HG03064 (cell line): ENCODE data around the gene TRAF1.

ENCODE experiments used
- ATAC-seq: cut with Tn5 transposase; IDR thresholded peaks from one replicate; pipeline ENCODE4 v1.9.1; 2021; ENCODE audit warnings: low read depth; ENCODE audit not compliant: unreplicated experiment

Gene TRAF1

GRCh38 chr9:120942186-120943001 is 15.8 kb upstream of the TRAF1 start:
- no peak for ATAC-seq

- no peak for ATAC-seq
These were observed 14.6 kb upstream of the TRAF1 start for GRCh38 chr9:120941046-120941770.

- no peak for ATAC-seq
These were observed 14.0 kb upstream of the TRAF1 start for GRCh38 chr9:120940573-120940972.

- ATAC-seq, result no peak
These were observed 12.3 kb upstream of the TRAF1 start for GRCh38 chr9:120938851-120939250.

DNA sequence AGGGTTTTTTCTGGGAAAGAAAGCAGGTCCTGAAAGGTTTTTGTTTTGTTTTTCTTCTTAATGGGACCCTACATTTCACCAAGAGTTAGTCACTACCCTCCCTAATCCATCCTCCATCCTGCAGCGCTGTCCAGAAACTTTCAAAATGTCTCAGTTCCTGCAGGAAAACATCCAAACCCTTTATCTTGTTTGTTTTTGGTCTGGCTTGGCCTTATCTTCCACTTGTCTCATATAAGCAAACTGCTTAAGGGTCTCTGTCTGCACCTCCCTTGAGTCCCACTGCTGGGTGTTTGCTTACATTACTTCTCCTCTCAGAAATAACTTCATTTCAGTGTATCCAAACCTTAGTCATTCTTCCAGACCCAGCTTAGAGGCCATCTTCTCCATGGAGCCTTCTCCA is 11.0 kb upstream of the TRAF1 start:
- no peak for ATAC-seq

DNA sequence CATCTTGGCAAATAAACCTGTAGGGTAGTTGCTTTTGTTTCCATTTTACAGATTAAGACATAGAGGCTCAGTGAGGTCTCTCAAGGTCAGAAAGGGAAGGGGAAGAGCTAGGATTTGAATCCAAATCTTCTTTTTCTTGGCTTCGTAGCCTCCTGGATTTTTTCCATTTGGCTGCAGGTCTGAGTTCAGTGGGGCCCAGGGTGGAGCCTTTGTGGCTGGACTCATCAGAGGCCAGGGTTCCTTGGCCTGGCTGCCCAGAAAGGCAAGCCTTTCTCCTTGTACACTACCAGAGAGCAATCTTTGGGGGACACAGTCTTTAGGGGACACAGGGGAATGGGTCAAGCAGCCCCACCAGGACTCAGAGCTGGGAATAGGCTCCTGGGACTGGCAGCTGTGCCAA is 10.5 kb upstream of the TRAF1 start:
- no peak for ATAC-seq

GRCh38 chr9:120936764-120937122 is 10.1 kb upstream of the TRAF1 start:
- no peak for ATAC-seq

GRCh38 chr9:120936011-120936763 is 9.6 kb upstream of the TRAF1 start:
- ATAC-seq, result peak; percentile 36

DNA sequence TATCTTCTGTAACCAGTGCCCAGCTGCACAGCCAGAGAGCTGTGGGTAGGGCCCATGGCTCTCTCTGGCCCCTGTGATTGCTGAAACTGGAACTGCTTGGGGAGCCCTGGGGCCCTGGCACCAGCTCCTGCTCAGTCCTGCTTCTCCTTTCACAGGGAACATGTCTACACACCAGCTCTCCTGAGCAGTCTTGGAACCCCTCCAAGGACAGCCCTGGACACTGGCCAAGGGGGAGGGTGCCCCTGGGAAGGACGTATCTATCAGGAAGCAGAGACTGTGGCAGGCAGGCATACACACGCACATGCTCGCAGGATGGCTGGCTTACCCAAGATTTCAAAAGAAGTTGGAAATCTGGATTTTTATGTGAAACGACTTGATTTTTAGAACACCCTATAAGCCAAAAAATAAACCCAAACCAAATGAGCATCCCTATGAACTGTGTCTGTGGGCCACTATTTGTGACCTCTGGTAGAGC is 8.8 kb upstream of the TRAF1 start:
- ATAC-seq, result no peak

DNA sequence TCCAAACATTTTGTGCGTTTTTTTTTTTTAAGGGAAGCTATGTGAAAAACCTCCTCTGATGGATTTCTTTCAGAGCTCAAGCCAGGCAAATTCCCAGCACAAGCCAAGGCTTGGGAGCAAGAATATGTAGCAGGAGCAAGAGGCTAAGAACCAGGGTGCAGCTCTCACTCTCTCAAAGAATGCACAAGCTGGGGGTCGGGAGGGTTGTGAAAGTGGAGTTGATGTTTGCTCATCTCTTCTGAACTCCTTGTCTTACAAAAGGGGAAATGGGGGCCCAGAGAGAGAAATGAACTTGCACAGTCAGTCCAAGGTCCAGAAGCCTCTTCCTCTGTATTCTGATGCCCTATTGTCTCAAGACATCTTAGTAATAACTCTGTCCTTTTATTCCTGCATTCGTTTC is 7.7 kb upstream of the TRAF1 start:
- no peak for ATAC-seq

- no peak for ATAC-seq
These were observed 6.9 kb upstream of the TRAF1 start for GRCh38 chr9:120933310-120934055.

DNA sequence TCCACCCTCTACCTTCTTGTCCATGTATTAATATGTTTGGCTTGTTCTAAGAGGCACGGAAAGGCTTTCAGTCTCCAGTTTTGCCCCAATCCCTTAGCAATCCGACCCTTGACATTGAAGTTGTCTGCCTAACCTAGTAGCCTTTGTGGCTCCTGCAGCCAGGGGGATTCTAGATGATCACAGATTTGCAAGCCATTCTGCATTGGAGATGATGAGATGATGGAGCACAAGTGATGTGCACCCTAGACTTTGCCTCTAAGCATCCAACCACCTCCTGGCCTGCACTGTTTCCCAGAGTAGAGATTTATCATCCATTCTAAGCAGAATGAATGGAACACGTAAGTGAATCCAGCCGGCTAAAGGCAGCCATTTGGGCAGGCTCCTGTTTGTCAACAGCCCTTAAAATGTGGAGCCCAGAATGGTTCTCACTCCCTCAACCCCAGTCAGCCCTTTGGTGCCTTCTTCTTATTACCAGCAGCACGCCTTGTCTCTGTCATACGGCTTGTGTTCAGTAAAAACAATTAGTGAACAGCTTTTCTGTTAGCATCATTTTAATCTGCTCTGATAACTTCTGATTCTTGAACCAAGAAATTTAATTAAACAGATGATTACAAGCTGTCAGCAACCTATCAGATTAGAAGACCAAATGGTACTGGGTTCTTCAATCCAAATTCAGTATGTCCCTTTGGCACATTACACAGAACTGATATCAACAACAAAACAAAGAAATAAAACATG is 5.7 kb upstream of the TRAF1 start:
- no peak for ATAC-seq

GRCh38 chr9:120931231-120932085 is 4.9 kb upstream of the TRAF1 start:
- ATAC-seq, result peak; percentile 41

DNA sequence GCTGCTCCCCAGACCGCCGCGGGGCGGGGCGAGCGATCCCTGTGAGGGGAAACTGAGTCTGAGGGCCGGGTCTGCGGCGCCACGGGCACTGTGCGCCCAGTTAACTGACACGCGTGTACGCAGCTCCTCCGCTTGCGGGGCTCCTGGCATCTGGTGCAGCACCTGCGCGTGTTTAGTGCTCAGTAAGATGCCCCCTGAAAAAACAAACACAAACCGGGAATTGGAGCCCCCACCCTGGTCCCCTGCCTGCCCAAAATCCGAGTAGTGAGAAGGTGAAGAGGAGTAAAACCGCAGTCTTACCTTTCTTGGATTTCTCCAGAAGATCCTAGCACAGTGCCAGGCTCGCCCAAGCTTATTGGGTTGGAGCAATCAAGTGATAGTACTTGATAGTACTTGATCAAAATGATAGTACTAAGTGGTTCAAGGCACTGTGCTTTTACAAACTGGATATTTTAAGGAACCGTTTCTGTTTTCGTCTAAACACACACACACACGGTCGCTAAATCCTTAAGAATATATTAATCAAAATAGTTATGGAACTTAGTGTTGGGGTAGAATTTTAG is 2.7 kb upstream of the TRAF1 start:
- no peak for ATAC-seq

GRCh38 chr9:120928483-120929228 is 2.1 kb upstream of the TRAF1 start:
- peak; percentile 32 for ATAC-seq

DNA sequence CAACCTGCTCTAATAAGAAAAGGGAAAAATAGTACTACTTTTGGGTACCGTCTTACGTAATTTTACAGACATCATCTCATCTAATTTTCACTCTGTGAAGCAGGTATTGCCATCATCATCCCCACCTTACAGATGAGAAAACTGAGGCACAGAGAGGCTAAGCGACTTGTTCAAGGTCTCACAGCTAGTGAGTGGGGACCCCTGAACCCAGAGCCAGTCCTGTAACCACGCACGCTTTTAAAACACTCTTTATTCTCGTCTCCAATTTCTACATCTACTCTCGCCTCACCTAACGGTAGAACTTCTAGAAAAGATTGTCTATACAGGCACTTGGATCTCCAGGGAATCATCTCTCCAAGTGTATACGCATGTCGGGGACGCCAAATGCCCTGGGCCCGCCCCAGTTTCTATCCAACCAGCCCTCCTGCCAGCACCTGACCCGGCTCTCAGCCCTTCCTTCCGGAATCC is 1.5 kb upstream of the TRAF1 start:
- no peak for ATAC-seq

DNA sequence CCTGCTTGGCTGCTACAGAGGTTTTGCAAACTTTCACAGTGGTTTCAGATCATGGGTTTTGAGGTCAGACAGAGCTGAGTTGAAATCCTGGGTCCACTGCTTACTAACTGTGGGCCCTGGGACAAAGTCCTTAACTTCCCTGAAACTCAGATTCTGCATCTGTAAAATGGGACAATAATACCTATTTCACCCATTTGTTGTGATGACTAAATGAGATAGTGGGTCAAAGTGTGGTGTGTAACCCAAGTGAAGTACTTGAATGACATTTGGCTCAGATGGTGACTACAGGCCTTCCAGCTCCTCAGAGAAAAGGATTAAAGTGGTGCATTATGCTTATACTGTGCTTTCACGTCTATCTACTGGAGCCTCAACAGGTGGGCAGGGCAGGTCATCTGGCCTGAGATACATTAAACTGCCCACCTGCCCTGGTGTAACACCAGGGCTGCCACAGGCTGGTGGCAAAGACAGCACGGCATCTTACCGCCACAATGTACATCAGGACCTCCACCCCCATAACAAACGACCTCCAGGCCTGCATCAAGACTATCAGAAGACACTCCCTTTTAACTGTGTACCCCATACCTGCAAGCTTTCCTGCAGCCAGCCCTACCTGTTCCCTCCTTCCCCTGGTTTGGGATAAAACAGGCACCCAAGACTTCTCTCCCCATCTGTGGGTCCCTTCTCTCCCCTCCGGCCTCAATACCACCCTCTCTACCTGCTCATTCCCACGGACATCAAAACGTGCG is 846 bp upstream of the TRAF1 start:
- ATAC-seq, result no peak
